Measurements from ENCODE around the gene PRKAG2.
"Not testable (repeated sequence)": the region's sequence is repeated elsewhere in the genome, so short reads cannot be mapped to it uniquely, and the experiment has no call there.

Gene PRKAG2

DNA sequence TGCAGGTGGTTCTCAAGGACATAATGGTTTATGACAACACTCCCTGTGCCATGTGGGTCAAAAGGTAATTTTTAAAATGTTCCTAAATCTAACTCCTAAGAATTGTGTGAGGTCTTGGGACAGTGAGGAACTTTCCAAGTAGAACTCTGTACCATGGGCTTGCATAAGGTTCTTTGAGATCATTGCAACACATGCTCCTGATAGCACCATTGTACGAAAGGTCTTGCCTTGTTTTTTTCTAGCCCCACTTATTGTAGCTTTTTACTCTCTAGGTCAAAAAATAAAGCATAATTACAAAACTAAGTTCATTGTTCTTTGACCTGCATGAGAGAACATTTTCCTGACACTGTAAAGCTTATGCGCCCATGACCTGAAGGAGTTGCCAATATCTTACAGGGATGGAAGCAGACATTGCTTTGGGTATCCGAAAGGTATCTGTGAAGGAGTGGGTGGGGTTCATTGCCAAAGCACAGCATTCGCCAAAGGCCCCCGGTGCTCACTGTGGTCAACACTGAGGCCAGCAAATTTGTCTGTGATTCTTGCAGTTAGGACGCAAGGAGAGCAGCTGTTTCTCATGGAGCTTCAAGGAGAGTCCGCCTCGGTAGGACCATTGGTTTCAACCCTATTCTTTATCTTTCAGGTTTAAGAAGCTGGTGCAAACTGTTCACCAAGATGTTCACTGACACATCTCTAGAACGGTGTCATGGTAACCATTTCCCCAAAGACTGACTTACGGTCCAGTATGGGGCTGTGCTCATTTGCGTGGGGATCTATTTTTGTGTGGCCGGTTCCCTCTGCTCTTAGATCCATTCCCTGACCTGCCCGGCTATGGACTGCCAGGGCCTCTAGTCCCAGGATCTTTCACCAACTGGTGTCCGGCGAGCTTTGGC lies 7.6 kb upstream of the PRKAG2 start:
- DNase-seq (ENCODE audit: low read depth in 2 of 2): no peak

DNA sequence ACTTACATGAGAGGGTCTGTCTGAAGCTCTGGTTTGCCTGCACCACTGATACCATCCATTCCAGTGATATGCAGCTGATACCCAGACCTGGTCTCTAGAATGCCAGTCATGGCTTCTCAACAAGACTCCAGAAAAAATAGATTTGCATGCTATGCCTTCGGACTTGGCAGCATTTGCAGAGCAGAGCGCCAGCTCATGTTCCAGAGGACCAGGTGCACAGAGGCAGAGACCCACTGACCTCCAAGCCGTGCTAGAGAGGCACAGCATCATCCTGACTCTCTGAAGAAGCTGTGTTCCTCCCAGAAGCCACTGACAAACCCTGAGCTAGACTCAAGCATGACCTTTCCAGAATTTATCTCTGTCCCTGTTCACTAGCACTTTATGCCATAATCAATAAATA lies 6.9 kb upstream of the PRKAG2 start:
- no peak for DNase-seq (ENCODE audit: low read depth in 2 of 2)

DNA sequence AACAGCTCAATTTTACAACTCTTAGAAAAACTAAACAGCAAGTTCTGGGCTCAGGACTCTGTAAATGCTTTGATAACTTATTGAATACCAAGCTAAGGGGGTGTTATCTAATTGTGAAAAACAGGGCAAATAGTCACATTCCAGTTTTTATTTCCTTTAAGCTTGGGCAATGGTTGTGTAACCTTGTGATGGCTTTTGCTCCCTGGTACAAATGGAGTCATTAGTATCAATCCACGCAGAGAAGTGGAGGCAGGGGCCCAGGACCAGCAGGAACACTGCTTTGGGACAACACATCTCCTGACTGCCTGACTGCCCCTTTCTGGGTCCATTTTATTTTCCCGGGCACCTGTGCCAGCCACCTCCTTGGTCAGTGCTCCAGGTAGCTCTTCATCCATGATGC lies 5.8 kb upstream of the PRKAG2 start:
- DNase-seq (ENCODE audit: low read depth in 2 of 2): no peak

DNA sequence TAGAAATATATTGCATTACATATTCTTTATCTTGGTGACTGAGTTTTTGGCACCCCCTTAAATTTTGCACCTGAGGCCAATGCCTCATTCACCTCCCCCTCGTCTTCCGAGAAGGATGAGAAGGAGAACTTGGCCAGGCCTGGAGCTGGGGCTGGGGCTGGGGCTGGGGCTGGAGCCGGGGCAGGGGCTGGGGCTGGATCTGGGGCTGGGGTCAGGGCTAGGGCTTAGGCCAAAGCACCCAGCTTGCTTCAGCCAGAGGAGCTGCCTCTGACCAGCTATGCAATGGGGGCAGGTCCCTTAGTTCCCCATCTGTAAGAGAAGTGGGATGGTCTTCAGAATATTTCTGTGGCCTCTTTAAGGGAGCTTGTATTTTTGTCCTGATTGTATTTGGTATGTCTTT lies 3.8 kb upstream of the PRKAG2 start:
- no peak for DNase-seq (ENCODE audit: low read depth in 2 of 2)

DNA sequence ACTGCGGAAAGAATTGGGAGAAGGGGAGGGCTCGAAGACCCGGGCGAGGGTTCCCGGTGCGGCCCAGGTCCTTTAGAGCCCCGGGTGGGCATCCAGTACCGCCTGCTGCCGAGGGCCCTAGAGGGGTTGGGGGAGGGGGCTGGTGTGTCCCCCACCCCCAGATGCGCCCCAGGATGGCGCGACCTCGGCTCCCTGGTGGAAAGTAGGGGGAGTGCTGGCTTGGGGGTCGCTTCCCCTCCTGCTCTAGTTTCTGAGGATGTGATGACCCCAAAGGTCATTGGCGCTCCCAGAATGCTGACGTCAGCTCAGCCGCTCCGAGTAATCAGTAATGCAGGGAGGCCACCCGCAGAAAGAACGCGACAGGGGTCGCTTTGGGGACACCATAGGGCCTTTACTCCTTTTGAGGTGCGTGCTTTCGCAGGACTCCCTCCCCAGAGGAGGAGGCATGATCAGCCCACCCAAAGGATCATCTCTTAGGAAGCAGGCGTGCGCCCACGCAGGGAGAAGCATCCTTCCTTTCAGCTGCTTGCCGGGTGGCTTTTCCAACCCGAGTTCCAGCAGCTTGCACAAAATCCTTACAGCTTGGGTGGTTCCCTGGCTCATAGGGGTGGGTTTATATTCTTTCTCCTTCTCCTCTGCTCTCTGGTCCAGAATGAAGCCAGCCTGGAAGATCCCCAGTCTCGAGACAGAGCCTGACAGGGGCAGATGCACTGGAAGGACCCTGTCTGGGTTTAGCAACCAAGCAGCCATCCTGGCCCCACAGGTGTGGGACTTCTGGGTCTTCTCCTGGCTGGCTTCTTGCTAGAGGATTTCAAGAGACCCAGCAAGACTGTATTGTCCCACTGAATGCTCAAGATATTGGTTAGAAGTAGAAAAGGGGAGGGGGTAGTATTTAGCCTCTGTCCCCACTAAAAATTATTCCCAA lies 1.3 kb upstream of the PRKAG2 start:
- no peak for DNase-seq (ENCODE audit: low read depth in 2 of 2)

DNA sequence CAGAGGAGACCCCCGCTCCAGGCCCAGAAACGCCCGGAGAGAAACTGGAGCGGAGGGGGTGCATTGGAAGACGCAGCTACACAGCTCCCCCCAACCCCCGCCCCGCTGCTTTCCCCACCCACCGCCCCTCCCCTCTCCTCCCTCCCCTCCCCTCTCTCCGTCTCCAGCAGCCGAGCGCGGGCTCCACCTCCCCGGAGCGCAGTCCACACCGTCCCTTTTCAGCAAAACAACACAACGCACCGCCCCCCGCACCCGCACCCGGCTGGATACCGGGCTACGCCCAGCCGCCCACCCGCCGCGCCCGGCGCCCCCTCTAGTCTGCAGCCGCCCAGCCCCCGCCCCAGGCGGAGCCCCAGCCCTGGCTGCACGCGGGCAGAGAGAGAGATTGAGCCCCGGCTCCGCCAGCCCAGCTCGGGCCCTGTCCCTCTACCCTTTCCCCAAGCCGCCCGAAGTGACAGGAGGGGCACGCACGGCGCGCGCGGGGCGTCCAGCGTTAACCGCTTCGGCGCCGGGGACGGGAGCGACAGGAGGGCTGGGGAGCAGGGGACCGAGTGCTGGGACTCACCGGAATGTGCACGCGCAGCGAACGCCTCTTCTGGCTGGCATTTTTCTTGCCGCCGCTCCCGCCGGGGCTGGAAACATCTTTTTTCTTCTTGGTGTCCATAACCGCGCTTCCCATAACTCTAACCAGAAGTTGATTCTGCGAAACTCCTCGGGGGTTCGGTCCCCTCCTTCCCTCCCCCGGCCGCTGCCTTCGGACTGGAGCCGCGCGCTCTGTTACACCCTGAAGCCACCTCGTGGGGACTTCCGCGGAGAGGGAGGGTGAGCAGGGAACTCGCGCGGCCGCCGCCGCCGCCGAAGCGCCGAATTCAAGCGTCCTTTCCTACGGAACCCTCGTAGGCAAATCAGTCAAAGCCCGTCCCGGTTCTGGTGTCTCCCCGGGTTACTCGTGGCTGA lies 695 bp downstream of the PRKAG2 start:
- DNase-seq (ENCODE audit: low read depth in 2 of 2): peak; percentile 50 to 60

DNA sequence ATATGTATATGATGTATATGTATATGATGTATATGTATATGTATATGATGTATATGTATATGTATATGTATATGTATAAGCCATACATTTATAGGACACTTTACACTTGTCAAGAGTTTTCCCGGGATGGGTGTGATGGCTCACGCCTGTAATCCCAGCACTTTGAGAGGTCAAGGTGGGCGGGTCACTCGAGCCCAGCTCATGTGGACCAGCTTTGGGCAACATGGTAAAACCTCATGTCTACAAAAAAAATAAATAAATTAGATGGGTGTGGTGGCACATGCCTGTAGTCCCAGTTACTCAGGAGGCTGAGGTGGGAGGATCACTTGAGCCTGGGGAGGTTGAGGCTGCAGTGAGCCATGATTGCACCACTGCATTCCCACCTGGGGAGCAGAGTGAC lies 2.4 kb downstream of the PRKAG2 start:
- DNase-seq (ENCODE audit: low read depth in 2 of 2): not testable (repeated sequence)

DNA sequence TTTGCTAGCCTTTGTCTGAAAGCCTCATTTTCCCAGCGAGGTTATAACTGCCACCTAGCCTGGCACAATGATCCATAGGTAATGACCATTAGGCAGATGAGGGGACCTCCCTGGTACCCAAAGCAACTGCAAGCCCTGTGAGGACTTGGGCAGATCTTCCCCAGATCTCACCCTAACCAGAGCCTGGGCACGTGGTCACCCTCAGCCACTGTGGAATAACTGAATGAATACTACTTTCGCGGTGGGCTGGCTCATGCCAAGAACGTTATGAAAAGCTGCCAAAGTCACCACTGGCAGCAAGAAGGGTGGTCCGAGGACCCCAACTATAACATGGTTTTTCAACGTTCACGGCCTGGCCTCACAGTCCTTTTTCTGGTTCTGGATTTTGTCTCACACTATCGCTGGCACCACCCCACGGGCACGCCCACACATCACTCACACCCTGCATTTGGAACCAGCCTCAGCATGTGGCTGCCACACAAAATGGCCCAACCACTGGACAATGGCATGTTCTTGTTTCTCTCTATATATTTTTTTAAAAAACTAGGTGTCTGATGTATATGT lies 3.4 kb downstream of the PRKAG2 start:
- DNase-seq (ENCODE audit: low read depth in 2 of 2): no peak

DNA sequence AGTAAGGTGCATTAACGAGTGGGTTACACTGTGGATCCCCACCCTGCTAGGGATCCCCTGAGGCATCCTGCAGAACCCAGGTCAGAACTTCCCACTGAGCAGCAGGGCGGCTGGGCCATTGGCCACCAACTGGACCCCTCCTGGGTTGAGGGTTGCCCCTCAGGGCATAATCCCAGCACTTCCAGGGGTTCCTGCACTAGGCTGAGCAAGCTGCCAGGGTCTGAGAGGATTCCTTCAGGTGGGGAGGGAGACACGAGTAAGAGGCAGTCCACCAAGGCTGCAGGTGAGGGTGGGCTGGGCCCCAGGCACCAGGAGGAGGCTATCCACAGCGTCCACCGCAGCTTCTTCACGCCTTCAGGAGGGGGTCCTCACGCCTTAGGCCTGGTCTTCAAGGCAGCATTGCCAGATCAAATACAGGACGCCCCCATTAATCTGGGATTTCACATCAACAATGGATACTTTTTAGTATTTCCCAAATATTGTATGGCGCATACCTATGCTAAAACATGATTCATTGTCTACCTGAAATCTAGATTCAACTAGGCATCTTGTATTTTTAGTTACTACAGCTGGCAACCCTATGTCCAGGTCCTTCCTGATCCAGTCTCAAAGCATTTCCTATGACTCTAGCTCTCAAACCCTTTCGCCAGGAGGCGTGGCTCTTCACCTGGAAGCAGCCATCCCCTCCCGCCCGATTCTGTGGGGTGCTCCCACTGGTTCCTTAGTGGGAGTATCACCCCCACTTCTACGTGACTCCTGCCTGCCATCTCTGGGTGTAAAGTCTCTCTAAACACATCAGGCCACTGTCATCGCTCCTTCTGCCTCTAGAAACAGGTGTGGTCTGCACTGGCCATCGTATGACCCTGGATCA lies 4.1 kb downstream of the PRKAG2 start:
- DNase-seq (ENCODE audit: low read depth in 2 of 2): no peak

DNA sequence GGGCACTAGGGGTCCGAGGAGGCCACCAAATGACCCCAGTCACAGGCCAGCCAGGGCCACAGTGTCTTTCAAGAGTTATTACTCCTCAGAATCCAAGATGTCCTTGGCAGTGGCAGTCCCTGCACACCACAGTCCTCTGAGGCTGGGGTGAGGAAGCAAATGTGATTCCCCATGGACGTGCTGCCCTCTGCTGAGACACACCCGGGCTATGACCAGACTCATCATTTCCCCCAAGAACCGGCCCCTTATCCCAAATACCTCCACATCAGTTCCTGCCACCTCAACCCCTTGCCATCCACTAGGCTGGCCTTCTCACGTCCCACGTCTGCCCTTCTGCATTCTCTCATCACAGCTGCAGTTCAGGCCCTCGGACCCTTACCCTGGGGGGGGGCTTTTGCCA lies 5.0 kb downstream of the PRKAG2 start:
- DNase-seq (ENCODE audit: low read depth in 2 of 2): no peak

DNA sequence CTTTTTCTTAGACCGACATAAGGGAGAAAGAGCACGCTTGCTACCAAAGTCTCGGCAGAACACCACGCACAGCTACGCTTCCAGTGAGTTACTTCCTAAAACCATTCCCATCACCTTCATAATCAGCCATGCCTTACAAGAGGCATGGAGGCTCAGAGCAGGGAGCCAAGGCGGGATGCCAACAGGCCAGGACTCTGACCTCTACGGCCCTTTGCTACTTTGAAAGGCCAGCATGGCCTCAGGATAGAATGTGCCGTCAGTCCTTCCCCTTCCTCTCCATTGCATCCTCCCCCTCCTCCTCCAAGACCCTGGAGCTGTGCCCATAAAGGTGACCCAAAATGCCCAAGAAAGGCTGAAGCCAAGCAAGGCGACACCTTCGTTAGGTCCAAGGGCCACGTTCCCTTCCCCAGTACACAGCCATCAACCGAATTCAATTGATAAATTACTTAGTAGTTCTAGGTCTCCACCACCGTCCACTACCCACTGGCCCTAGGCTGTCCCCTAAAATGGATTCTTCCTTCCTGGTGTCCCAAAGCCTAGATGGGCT lies 5.7 kb downstream of the PRKAG2 start:
- DNase-seq (ENCODE audit: low read depth in 2 of 2): no peak

DNA sequence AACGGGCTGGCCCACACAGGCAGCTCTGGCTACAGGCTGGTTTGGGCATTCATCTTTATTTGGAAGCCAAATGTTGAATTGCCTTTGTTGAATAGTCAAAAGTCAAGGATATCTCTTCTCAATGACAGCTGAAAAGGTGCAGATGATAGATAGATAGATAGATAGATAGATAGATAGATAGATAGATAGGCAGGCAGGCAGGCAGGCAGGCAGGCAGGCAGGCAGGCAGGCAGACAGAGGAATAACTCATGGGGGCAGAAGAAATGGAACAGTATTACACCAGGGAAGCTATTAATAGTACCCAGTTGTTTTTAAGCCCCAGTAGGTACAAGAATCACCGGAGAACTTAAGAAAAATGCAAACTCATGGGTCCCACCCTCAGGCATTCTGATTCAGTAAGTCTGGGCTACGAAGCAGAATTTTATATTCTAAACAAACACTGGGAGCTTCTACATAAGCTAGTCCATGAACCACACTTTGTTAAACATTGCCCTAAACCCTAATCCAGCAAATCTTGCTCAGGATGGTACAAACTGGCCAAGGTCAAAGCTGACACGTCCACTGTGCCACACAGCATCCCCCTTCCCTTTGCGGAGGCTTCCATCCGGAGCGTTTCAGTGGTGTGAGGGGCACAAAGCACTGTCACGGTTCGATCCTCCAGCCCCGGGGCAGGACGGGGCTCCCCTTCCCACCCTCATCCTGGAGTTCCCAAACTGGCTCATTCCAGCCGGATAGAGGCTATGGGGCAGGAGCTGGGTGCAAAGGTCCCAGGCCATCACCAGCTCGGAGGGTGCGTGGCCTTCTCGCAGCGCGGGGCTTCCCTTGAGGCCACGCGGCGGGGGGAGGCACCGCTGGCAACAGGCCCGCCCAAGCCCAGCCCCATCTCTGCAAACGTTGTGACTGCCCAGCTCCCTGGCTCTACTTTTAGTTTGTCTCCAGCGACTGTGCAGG lies 6.7 kb downstream of the PRKAG2 start:
- no peak for DNase-seq (ENCODE audit: low read depth in 2 of 2)

DNA sequence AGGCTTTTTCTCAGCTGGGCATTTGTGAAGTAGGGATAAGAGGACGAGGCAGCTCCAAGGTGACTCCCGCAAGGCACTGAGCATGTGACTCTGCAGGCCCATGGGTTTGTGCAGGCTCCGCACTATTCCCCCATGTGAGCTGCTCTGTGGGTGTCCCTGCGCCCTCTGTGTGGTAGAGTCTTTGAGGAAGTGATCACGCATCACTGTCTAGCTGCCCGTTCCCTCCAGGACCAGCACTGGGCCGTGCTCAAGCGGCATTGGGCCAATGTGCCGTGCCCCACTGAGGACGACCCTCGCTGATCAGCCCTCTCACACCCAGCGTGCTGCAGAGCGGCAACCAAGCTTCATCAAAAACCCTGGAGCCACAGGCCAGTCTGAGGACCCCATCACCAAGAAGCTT lies 7.5 kb downstream of the PRKAG2 start:
- no peak for DNase-seq (ENCODE audit: low read depth in 2 of 2)

DNA sequence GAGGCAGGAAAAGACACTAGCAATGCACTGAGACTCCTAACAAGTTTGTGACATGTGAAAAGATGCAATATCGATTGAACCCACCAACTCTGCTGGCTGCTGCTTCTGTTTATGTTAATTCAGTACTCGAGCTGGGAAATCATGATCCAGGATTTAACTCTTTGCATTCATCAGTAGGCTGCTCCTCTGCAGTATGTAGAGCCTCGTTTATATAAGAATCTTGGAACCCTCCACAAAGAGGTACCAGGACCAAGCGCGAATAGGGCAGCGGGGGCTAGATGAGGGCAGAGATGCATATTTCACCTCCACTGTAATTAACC lies 7.8 kb downstream of the PRKAG2 start:
- DNase-seq (ENCODE audit: low read depth in 2 of 2): no peak

DNA sequence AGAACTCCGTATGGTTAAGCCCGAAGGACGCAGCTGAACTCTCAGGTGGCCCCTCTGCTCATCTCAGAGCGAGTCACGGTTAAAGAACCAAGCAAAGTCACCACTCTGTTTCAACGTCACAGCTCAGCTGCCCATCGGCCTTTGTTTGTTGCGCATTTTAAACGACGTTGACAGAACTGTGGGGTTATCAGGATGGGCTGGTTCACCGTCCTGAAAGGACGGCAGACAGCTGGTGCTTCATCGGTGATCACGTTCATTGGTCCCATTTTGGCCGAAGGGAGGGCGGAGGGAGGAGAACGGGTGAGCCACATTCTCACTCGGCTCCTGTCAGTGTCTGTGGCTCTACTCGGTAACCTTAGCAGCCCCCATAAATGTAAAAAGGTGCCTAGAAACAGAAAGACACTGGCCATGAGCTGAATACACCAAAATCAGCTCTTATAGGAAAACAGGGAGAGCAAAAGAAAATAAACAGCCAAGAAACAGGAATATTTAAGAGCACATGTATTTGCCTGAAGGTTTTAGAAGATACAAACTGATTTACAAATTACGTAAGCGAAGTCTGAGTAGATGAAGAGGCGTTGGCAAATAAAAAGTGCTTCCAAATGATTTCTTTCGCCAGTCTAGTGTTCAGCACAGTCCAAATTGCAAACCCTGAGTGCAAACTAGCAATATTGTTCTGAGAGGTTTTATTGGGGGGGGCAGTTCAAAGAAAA lies 8.4 kb downstream of the PRKAG2 start:
- no peak for DNase-seq (ENCODE audit: low read depth in 2 of 2)

DNA sequence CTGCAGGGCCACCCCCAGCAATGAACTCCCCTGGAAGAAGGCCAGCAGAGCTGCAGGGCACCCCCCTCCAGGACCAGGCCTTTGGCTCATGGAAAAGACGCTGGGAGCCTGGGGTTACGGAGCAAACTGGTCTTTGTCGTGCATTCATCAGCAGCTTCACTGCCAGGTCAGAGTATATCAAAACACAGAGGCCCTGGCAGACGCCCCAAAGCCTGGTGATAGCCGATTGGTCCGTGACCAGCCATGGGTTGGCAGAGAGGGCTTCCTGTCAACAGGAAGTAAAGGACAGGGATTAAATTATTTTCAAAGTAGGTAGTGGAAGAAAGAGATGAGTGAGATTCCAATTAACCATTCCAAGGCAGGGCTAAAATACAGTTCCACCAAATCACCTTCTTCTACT lies 9.0 kb downstream of the PRKAG2 start:
- no peak for DNase-seq (ENCODE audit: low read depth in 2 of 2)

DNA sequence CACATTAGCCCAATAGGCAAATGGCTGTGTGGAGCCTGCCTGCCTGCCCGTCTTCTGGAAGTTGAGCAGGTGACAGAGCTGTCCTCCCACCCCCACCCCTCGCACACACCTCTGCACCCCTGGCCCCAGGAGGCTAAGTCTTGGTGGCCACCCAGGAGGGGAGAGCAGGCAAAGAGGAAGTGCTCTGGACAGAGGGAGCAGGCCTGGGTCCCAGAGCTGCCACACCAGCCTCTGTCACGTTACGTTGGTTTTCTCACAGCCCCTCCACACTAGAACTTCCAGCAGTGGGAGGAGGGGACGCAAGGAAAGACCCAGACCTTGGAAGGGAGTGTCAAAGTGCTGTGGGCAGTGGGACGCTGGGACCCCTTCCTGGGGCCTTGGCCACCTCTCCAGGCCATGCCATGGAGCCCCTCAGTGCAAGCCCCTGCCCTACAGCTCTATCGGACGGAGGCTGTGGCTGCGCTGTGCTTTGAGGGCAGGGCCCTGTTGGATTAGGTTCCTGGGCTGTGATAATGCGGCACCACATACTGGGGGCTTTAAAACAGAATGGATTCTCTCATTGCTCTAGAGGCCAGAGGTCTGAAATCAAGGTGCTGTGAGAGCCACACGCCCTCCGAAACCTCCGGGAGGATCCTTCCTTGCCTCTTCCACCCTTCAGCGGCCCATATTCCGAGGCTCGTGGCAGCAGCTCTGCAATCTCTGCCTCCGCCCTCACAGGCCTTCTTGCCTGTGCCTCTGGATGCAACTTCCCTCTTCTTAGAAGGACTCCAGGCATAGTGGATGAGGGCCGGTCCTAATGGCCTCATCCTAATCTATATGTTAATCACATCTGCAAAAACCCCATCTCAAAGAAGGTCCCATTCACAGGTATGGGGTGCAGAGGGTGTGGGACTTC lies 9.9 kb downstream of the PRKAG2 start:
- no peak for DNase-seq (ENCODE audit: low read depth in 2 of 2)

Data from activated CD4-positive, alpha-beta T cell treated with anti-CD3 and anti-CD28 coated beads for 24 hours (primary cell).